ENCODE measurements around the gene ADAMTSL3.

ADAMTSL3 gene

GRCh38 chr15:83786336-83786735 lies 132.4 kb downstream of the ADAMTSL3 start:
- TF ChIP-seq CREB1 (IDR thresholded peaks at IDR 0.05; ENCODE audit: low read depth) (no peak), FOXM1 (IDR thresholded peaks at IDR 0.05; ENCODE audit: borderline replicate concordance, low read depth) (no peak)

DNA sequence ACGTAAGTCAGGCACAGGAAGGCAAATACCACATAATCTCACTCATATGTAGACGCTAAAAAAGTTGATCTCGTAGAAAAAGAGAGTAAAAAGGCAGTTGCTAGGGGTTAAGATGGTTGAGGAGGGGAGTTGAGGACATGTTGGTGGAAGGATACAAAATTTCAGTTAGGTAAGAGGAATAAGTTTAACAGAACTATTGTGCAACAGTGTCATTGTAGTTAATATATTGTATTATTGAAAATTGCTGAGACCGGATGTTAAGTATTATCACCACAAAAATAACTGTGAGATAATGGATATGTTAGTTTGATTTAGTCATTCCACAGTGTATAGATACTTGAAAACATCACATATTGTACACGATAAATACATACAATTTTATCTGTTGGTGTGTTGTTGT lies 139.1 kb downstream of the ADAMTSL3 start:
- TF ChIP-seq, protein P1, sequence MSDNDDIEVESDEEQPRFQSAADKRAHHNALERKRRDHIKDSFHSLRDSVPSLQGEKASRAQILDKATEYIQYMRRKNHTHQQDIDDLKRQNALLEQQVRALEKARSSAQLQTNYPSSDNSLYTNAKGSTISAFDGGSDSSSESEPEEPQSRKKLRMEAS (IDR thresholded peaks at IDR 0.05), result no peak
- TF ChIP-seq TEAD4 (IDR thresholded peaks at IDR 0.05), result no peak
- no peak for TF ChIP-seq TAF1 (IDR thresholded peaks at IDR 0.05; ENCODE audit: low read depth)
- TF ChIP-seq NFIC (IDR thresholded peaks at IDR 0.05), result no peak
- TF ChIP-seq CEBPB (IDR thresholded peaks at IDR 0.05), result no peak
- TF ChIP-seq FOXM1 (IDR thresholded peaks at IDR 0.05; ENCODE audit: borderline replicate concordance, low read depth), result no peak
- no peak for TF ChIP-seq CREB1 (IDR thresholded peaks at IDR 0.05; ENCODE audit: low read depth)
- no peak for TF ChIP-seq YY1 (IDR thresholded peaks at IDR 0.05; ENCODE audit: low read depth)
- no peak for TF ChIP-seq USF1 (IDR thresholded peaks at IDR 0.05)

- TF ChIP-seq TCF12 (IDR thresholded peaks at IDR 0.05; ENCODE audit: low read depth) (no peak), RAD21 (IDR thresholded peaks at IDR 0.05; ENCODE audit: low read depth) (no peak), EP300 (IDR thresholded peaks at IDR 0.05; ENCODE audit: borderline replicate concordance) (no peak), USF1 (IDR thresholded peaks at IDR 0.05) (no peak), EGR1 (IDR thresholded peaks at IDR 0.05) (no peak), TAF1 (IDR thresholded peaks at IDR 0.05; ENCODE audit: low read depth) (no peak), NFIC (IDR thresholded peaks at IDR 0.05) (no peak)
- TF ChIP-seq, protein P1 (IDR thresholded peaks at IDR 0.05), result no peak
These were observed 140.3 kb downstream of the ADAMTSL3 start for GRCh38 chr15:83794209-83794608.

DNA sequence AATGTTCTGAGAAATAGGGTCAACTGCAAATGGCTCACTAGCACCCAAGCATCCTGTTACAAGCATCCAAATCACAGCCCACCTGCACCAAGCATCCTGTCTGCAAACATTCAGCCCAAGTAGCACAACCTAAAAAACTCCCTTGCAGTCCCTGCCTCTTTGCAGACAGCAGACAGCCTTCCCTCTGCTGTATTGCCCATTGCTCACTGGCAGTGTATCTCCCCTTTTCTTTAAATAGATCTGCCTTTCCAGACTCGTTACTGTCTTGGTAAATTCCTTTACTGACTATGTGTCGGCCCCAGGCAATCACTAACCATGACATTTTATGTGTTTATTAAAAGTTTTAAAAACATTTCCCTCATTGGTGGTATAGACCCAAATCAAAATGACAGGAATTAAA lies 155.4 kb downstream of the ADAMTSL3 start:
- TF ChIP-seq, protein P2, sequence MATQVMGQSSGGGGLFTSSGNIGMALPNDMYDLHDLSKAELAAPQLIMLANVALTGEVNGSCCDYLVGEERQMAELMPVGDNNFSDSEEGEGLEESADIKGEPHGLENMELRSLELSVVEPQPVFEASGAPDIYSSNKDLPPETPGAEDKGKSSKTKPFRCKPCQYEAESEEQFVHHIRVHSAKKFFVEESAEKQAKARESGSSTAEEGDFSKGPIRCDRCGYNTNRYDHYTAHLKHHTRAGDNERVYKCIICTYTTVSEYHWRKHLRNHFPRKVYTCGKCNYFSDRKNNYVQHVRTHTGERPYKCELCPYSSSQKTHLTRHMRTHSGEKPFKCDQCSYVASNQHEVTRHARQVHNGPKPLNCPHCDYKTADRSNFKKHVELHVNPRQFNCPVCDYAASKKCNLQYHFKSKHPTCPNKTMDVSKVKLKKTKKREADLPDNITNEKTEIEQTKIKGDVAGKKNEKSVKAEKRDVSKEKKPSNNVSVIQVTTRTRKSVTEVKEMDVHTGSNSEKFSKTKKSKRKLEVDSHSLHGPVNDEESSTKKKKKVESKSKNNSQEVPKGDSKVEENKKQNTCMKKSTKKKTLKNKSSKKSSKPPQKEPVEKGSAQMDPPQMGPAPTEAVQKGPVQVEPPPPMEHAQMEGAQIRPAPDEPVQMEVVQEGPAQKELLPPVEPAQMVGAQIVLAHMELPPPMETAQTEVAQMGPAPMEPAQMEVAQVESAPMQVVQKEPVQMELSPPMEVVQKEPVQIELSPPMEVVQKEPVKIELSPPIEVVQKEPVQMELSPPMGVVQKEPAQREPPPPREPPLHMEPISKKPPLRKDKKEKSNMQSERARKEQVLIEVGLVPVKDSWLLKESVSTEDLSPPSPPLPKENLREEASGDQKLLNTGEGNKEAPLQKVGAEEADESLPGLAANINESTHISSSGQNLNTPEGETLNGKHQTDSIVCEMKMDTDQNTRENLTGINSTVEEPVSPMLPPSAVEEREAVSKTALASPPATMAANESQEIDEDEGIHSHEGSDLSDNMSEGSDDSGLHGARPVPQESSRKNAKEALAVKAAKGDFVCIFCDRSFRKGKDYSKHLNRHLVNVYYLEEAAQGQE (IDR thresholded peaks at IDR 0.05; ENCODE audit: low read depth), result no peak
- no peak for TF ChIP-seq TAF1 (IDR thresholded peaks at IDR 0.05; ENCODE audit: low read depth)
- TF ChIP-seq EGR1 (IDR thresholded peaks at IDR 0.05), result no peak
- no peak for TF ChIP-seq FOXM1 (IDR thresholded peaks at IDR 0.05; ENCODE audit: borderline replicate concordance, low read depth)
- no peak for TF ChIP-seq NFIC (IDR thresholded peaks at IDR 0.05)
- no peak for TF ChIP-seq ZBTB7A (IDR thresholded peaks at IDR 0.05; ENCODE audit: low read depth)
- no peak for TF ChIP-seq YY1 (IDR thresholded peaks at IDR 0.05; ENCODE audit: low read depth)

DNA sequence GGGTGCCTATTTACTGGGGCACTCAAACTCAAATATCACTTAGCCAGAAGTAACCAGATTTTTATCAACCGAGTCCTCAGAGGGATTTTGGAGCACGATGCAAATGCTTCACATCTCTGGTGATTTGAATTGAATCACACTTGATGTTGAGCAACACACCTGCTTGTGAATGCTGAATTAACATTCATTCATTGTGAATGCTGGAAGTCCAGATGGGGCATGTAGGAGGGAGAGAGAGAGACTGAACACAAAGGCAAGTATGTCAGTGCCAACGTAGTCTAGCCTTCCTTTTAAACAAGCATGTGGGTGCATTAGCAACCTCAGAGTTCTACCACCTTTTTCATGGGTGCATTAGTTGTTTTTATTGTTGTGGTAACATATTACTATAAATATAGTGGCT lies 156.2 kb downstream of the ADAMTSL3 start:
- no peak for TF ChIP-seq USF1 (IDR thresholded peaks at IDR 0.05)
- TF ChIP-seq RAD21 (IDR thresholded peaks at IDR 0.05; ENCODE audit: low read depth), result no peak
- TF ChIP-seq, protein P2 (IDR thresholded peaks at IDR 0.05; ENCODE audit: low read depth), result no peak
- TF ChIP-seq CREB1 (IDR thresholded peaks at IDR 0.05; ENCODE audit: low read depth), result no peak

GRCh38 chr15:83813682-83814081 lies 159.8 kb downstream of the ADAMTSL3 start:
- TF ChIP-seq TEAD4 (IDR thresholded peaks at IDR 0.05) (no peak), NFIC (IDR thresholded peaks at IDR 0.05) (no peak), TCF12 (IDR thresholded peaks at IDR 0.05; ENCODE audit: low read depth) (no peak), EGR1 (IDR thresholded peaks at IDR 0.05) (no peak), YY1 (IDR thresholded peaks at IDR 0.05; ENCODE audit: low read depth) (no peak), ZBTB7A (IDR thresholded peaks at IDR 0.05; ENCODE audit: low read depth) (no peak), CEBPB (IDR thresholded peaks at IDR 0.05) (no peak)
- TF ChIP-seq, protein P2 (IDR thresholded peaks at IDR 0.05; ENCODE audit: low read depth), result no peak
